HL-60 (cell line): ENCODE measurements around the gene CORIN.
"Not testable (repeated sequence)": the region's sequence is repeated elsewhere in the genome, so short reads cannot be mapped to it uniquely, and the experiment has no call there.

Source experiments
- DNase-seq, 2 experiments: peaks; one replicate each; pipeline ENCODE4 v3.0.0-alpha.2; 2010 to 2020; ENCODE audit warnings: low read depth in 1 of 2, low spot score in 1 of 2
- H3K27ac ChIP-seq: fragments of 250-450 bp; sonication (Bioruptor Pico); replicated peaks from 2 replicates; pipeline ENCODE4 v1.5.1; 2020; ENCODE audit warnings: mild to moderate bottlenecking, moderate library complexity
- H3K27me3 ChIP-seq: fragments of 250-450 bp; sonication (Bioruptor Pico); 2 replicates; pipeline ENCODE4 v1.5.1; 2021; ENCODE audit warnings: mild to moderate bottlenecking, moderate library complexity; ENCODE audit not compliant: insufficient read depth, poor library complexity, severe bottlenecking
- H3K4me3 ChIP-seq: replicated peaks from 2 replicates; pipeline ENCODE4 v1.5.1; 2011; ENCODE audit warnings: mild to moderate bottlenecking, control low read depth, low read length; ENCODE audit not compliant: insufficient read depth
- CTCF ChIP-seq: IDR thresholded peaks from one replicate; pipeline ENCODE4 v1.5.1; 2011; ENCODE audit warnings: low read length, control low read depth, inconsistent platforms; ENCODE audit not compliant: insufficient read depth
- GABPA ChIP-seq: IDR thresholded peaks from 2 replicates; pipeline ENCODE4 v1.6.1; 2012; ENCODE audit warnings: low read depth
- POLR2AphosphoS5 ChIP-seq: IDR thresholded peaks from 2 replicates; pipeline ENCODE4 v1.6.1; 2012; ENCODE audit warnings: low read depth
- REST ChIP-seq: IDR thresholded peaks from 2 replicates; pipeline ENCODE4 v1.6.1; 2012; ENCODE audit warnings: low read depth; ENCODE audit not compliant: insufficient replicate concordance
- SPI1 ChIP-seq: IDR thresholded peaks from 2 replicates; pipeline ENCODE4 v1.6.1; 2012; ENCODE audit warnings: low read depth, mild to moderate bottlenecking, borderline replicate concordance

The CORIN gene

GRCh38 chr4:47713129-47713834, 124.6 kb downstream of the CORIN start:
- DNase-seq, result no peak
- Histone ChIP-seq H3K4me3 (no peak overlapping the region), H3K27me3 (no peaks in the 10 kb centered on the region), H3K27ac (no peak overlapping the region)
- TF ChIP-seq SPI1 (no peak), REST (no peak), CTCF (no peak), GABPA (no peak), POLR2AphosphoS5 (no peak)

GRCh38 chr4:47711646-47712045, 126.2 kb downstream of the CORIN start:
- Histone ChIP-seq H3K27ac (no peak overlapping the region), H3K4me3 (no peak overlapping the region), H3K27me3 (no peaks in the 10 kb centered on the region)
- no peak for DNase-seq
- TF ChIP-seq REST (no peak), SPI1 (no peak), CTCF (no peak), GABPA (no peak), POLR2AphosphoS5 (no peak)

- no peak overlapping the region for H3K4me3 ChIP-seq
- no peak for TF ChIP-seq REST
- no peak for TF ChIP-seq GABPA
- TF ChIP-seq CTCF, result no peak
- TF ChIP-seq SPI1, result no peak
- TF ChIP-seq POLR2AphosphoS5, result no peak
- no peak for DNase-seq
- H3K27ac ChIP-seq, result no peak overlapping the region
- no peaks in the 10 kb centered on the region for H3K27me3 ChIP-seq
Observed at GRCh38 chr4:47711183-47711582, 126.7 kb downstream of the CORIN start.

- not testable (repeated sequence) for H3K27ac ChIP-seq, H3K27me3 ChIP-seq, H3K4me3 ChIP-seq, DNase-seq
Observed at GRCh38 chr4:47706352-47706751, 131.5 kb downstream of the CORIN start.
